Activated naive CD8-positive, alpha-beta T cell treated with anti-CD3 and anti-CD28 coated beads, Interleukin-2, amount 50 U/mL, for 24 hours (primary cell): ENCODE results near the gene EXOC1L.
A peak's percentile ranks its signal among the peaks of the same experiment; 100 is the strongest.

Experiments used
- ATAC-seq: fragments of 150-1000 bp; cut with Tn5 transposase; one replicate; pipeline ENCODE4 v1.10.0; 2021
- DNase-seq: peaks from one replicate; pipeline ENCODE4 v3.0.0; 2021
- H3K27ac Mint-ChIP-seq: one replicate; pipeline ENCODE4 v1.8.0; 2021; ENCODE audit warnings: mild to moderate bottlenecking, mixed read lengths
- H3K27me3 Mint-ChIP-seq: one replicate; pipeline ENCODE4 v1.8.0; 2021; ENCODE audit warnings: mixed read lengths
- H3K36me3 Mint-ChIP-seq: one replicate; pipeline ENCODE4 v1.8.0; 2021; ENCODE audit warnings: low read depth, mixed read lengths
- H3K4me1 Mint-ChIP-seq: one replicate; pipeline ENCODE4 v1.8.0; 2021; ENCODE audit warnings: mixed read lengths
- H3K4me3 Mint-ChIP-seq: one replicate; pipeline ENCODE4 v1.8.0; 2021; ENCODE audit warnings: mild to moderate bottlenecking, moderate library complexity, mixed read lengths
- H3K9me3 Mint-ChIP-seq: one replicate; pipeline ENCODE4 v1.8.0; 2021; ENCODE audit warnings: mixed read lengths

EXOC1L gene, protein sequence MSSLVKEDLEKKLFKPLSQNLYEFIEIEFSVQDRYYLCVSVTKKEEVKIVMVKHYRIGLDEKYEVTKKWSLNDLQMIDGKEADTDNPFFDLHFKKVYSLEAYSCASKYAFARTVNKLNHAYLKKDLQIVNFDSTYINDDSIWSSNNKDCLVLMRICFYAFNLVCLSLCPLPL

DNA sequence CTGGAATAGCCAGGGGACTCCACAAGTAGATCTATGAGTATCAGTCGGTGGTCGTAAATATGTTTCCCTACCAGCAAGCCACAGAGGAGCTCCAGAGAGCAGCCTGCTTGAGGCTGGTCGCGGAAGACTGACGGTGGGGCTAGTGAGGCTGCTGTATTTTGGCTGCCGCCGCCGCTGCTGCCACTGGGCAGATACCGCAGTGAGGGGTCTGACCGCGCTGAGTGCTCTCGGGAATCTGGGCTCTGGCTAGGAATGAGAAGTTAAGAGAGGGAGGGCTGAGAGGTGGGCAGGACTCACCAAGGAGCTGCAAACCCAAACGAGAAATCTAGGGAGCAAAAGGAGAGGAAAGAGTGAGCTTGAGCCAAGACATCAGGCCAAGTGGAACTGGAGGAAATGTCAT, at the start of gene EXOC1L:
TSS of gene EXOC1L (plus strand) at position 157 of the 400 bp plus-strand sequence. CDS start at position 394, 237 bp downstream.
- ATAC-seq (no peak), DNase-seq (peak; percentile 4)
- Mint-ChIP-seq H3K27ac (no peak within 1 kb of the TSS), H3K4me1 (peaks cover 5% of the 10 kb centered on the region), H3K36me3 (no peaks in the 10 kb centered on the region), H3K9me3 (no peaks in the 10 kb centered on the region), H3K4me3 (peak within 1 kb of the TSS; percentile 15), H3K27me3 (peaks cover 20% of the 10 kb centered on the region)

DNA sequence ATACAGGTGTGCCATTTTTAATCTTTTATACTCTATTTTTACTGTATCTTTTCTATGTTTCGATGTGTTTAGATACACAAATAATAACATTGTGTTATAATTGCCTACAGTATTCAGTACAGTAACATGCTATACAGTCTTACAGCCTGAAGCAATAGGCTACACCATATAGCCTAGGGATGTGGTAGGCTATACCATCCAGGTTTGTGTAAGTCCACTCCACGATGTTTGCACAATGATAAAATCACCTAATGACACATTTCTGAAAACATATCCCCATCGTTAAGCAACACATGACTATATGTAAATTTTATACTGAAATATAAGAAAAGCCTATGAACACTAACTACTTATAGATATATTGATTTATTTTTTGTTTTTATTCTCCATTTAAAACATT, 48.9 kb upstream of the EXOC1L start:
- Mint-ChIP-seq H3K4me3 (no peak overlapping the region), H3K36me3 (no peaks in the 10 kb centered on the region), H3K4me1 (no peaks in the 10 kb centered on the region), H3K27me3 (peaks cover 12% of the 10 kb centered on the region), H3K27ac (no peak overlapping the region), H3K9me3 (no peaks in the 10 kb centered on the region)
- no peak for DNase-seq
- no peak for ATAC-seq

DNA sequence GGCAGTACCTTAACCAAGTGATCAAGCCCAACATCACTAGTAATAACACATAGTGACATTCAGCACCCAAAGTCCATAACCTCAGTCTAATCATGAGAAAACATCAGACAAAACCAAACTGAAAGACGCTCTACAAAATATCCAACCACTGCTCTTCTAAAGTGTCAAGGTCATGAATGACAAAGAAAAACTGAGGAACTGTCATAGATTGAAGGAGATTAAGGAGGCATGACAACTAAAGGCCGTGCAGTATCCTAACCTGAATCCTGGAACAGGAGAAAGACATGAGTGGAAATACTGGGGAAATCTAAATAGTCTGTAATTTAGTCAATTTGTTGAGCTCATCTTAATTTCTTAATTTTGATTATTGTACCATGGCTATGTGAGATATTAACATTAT, 38.2 kb upstream of the EXOC1L start:
- H3K36me3 Mint-ChIP-seq, result no peaks in the 10 kb centered on the region
- H3K9me3 Mint-ChIP-seq, result peaks cover 7% of the 10 kb centered on the region
- DNase-seq (no peak), ATAC-seq (no peak)
- H3K4me1 Mint-ChIP-seq, result no peaks in the 10 kb centered on the region
- H3K4me3 Mint-ChIP-seq, result no peak overlapping the region
- H3K27ac Mint-ChIP-seq, result no peak overlapping the region
- peaks cover 2% of the 10 kb centered on the region for H3K27me3 Mint-ChIP-seq

DNA sequence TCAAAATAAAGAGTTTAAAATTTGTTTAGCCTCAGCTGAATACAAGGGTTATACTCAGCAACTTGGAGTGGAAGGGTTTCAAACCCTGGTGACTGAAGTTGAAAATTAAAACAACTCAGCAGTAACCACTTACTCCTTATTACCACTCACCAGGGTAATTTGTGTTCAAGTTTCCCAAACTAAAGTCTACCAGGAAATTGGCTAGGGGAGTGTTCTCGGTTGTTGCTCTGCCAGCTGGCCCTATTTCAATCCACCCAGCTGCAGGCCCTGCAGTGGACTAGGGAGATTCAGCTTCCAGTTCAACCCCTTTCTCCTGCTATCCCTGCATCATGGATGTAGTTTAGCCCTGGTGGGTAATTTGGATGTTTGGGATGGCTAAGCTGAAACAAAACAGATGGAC, 37.8 kb upstream of the EXOC1L start:
- Mint-ChIP-seq H3K27me3 (no peaks in the 10 kb centered on the region), H3K4me1 (no peaks in the 10 kb centered on the region), H3K4me3 (no peak overlapping the region), H3K9me3 (peaks cover 4% of the 10 kb centered on the region), H3K27ac (no peak overlapping the region), H3K36me3 (no peaks in the 10 kb centered on the region)
- DNase-seq (no peak), ATAC-seq (no peak)

DNA sequence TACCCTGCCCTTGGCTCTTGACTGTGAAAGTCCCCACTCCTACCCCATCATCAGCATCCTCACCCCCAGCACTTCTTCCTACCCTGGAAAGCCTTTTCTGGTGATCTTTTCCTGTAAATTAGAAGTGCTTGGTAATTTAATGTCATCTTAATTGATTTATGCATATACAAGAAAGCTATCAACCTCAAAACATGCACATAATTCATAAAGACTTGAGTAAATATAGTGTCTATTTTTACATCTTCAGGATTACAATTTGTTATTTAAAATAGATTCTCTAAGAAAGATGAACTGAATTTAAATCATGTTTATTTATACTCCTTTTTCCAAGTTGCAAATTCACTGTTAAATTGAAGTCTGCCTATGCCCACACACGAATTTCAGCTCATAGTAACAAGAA, 36.0 kb upstream of the EXOC1L start:
- no peak for ATAC-seq
- Mint-ChIP-seq H3K27ac (no peak overlapping the region), H3K4me1 (no peaks in the 10 kb centered on the region), H3K36me3 (no peaks in the 10 kb centered on the region), H3K4me3 (no peak overlapping the region), H3K9me3 (no peaks in the 10 kb centered on the region), H3K27me3 (no peaks in the 10 kb centered on the region)
- DNase-seq, result no peak

DNA sequence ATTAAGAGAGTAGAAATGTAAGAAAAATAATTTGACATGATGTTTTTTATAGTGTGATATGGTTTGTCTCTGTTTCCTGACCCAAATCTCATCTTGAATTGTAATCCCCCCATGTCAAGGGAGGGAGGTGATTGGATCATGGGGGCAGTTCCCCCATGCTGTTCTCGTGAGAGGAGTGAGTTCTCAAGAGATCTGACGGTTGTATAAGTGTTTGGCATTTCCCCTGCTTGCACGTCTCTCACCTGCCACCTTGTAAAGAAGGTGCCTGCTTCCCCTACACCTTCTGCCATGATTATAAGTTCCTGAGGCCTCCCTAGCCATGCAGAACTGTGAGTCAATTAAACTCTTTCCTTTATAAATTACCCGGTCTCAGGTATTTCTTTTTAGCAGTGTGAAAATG, 34.8 kb upstream of the EXOC1L start:
- ATAC-seq (no peak), DNase-seq (no peak)
- Mint-ChIP-seq H3K4me1 (no peaks in the 10 kb centered on the region), H3K27me3 (peaks cover 1% of the 10 kb centered on the region), H3K9me3 (no peaks in the 10 kb centered on the region), H3K4me3 (no peak overlapping the region), H3K27ac (no peak overlapping the region), H3K36me3 (no peaks in the 10 kb centered on the region)

DNA sequence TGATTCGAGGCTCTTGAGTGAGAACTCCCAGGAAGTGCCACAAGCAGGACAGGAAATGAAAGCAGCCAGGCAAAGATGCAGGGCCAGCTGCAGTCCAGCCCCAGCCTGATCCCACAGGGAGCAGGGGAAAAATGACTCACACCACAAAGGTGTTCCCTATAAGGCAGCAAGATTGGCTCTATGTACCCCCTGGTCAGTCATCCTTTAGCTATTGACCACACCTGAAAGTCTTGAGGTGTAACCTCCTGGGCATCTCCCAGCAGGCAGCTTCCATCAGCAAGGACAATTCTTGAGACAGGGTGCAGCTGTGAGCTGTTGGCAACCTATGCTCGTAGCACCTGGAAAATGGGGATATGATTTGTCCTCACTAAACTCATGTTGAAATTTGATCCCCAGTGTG, 27.9 kb upstream of the EXOC1L start:
- no peaks in the 10 kb centered on the region for H3K4me1 Mint-ChIP-seq
- no peaks in the 10 kb centered on the region for H3K36me3 Mint-ChIP-seq
- ATAC-seq (no peak), DNase-seq (no peak)
- H3K4me3 Mint-ChIP-seq, result no peak overlapping the region
- peaks cover 33% of the 10 kb centered on the region for H3K27me3 Mint-ChIP-seq
- no peaks in the 10 kb centered on the region for H3K9me3 Mint-ChIP-seq
- H3K27ac Mint-ChIP-seq, result no peak overlapping the region

DNA sequence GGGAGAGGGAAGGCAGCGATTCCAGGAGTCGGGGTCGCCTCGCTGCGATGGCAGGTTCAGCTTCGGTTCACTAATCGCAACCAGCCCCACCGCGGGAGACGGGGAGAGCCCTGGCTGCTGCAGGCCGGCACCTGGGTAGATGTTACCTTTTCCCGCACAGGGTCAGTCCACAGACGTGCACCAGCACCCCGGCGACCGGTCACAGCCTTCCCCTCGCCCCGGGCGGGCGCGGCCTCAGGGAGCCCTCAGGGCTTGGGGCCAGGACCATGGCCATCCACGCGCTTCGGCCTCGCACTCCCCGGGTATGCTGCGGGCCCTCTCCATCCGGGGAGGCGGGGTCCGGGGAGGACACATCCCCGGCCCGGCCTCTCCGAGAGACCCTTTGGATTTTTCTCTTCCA, 26.1 kb upstream of the EXOC1L start:
- ATAC-seq (no peak), DNase-seq (no peak)
- Mint-ChIP-seq H3K9me3 (no peaks in the 10 kb centered on the region), H3K36me3 (no peaks in the 10 kb centered on the region), H3K4me3 (no peak overlapping the region), H3K27ac (no peak overlapping the region), H3K27me3 (peaks cover 34% of the 10 kb centered on the region), H3K4me1 (no peaks in the 10 kb centered on the region)

DNA sequence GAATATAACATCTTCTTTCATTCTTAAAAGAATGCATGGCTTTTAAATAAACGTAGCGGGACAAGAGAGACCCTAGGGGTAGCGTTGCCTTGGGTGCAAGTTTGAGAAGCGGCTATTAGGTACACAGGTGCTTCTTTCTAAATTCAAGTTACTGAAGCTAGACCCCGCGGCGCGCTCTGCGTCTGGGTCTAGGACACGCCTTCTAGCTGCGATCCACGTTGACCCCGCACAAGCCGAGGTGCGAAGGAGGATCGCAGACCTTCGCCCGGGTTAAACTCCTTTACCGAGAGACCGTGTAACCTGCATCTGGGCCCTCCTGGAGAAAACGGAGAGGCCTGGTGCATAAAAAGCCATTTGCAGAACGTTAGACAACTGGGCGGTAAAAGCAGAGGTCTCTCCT, 25.5 kb upstream of the EXOC1L start:
- Mint-ChIP-seq H3K27ac (no peak overlapping the region), H3K9me3 (no peaks in the 10 kb centered on the region), H3K4me1 (no peaks in the 10 kb centered on the region), H3K4me3 (no peak overlapping the region), H3K36me3 (no peaks in the 10 kb centered on the region), H3K27me3 (peaks cover 34% of the 10 kb centered on the region)
- DNase-seq (no peak), ATAC-seq (no peak)

DNA sequence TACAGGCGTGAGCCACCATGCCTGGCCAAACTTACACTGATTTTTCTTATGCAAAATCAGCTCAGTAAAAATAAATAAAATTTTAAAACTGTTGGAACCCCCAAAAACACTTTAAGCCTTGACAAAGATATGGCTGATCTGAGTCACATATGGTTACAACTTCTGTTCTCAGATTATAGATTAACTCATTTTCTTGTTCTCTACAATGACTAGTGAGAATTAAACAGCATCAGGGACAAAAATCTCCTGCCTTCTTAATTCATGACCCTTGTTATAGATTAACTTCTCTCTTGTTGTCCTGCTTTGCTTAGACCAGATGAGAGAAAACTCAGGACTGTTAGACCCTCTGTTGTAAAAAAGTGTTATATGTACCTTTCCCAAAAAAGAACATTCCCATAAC, 24.2 kb upstream of the EXOC1L start:
- H3K27me3 Mint-ChIP-seq, result peaks cover 31% of the 10 kb centered on the region
- no peaks in the 10 kb centered on the region for H3K4me1 Mint-ChIP-seq
- no peak overlapping the region for H3K27ac Mint-ChIP-seq
- no peaks in the 10 kb centered on the region for H3K36me3 Mint-ChIP-seq
- DNase-seq (no peak), ATAC-seq (no peak)
- H3K4me3 Mint-ChIP-seq, result no peak overlapping the region
- no peaks in the 10 kb centered on the region for H3K9me3 Mint-ChIP-seq

DNA sequence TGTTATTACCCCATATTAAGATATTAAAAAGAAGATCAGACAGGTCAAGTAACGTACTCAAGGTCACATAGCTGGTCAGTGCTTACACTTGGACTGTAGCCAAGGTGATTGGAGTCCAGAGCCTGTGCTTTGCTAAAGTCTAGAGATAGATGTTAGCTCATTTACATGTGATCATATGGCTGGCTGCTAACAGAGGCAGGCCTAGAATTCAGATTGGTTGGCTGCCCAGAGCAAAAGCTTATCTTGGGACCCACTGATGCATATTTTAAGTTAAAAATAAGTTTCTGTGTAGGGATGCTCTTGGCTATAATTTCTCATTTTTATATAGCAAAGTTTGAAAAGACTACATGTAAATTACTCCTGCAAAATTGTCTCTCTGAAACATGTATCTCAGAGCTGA, 18.1 kb upstream of the EXOC1L start:
- Mint-ChIP-seq H3K4me3 (no peak overlapping the region), H3K36me3 (no peaks in the 10 kb centered on the region), H3K9me3 (no peaks in the 10 kb centered on the region), H3K4me1 (no peaks in the 10 kb centered on the region), H3K27ac (no peak overlapping the region), H3K27me3 (peaks cover 2% of the 10 kb centered on the region)
- ATAC-seq (no peak), DNase-seq (no peak)

DNA sequence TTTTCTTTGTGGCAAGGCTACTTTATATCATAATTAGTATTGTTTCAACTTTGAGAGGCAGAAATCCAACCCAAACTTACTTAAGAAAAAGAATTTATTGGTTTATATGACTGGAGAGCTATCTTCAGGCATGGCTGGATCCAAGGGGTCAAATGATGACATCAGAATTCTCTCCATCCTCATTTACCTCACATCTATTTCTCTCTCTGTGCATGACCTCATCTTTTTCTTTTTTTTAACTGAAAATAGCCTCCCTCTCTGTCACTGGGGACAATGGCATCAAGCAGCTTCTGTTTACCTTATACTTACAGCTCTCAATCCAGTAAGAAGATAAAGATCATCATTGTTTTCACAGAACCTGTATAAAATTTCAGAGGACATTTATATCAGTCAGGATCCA, 12.0 kb upstream of the EXOC1L start:
- DNase-seq (no peak), ATAC-seq (no peak)
- Mint-ChIP-seq H3K9me3 (no peaks in the 10 kb centered on the region), H3K27me3 (no peaks in the 10 kb centered on the region), H3K4me3 (no peak overlapping the region), H3K4me1 (no peaks in the 10 kb centered on the region), H3K27ac (no peak overlapping the region), H3K36me3 (no peaks in the 10 kb centered on the region)

DNA sequence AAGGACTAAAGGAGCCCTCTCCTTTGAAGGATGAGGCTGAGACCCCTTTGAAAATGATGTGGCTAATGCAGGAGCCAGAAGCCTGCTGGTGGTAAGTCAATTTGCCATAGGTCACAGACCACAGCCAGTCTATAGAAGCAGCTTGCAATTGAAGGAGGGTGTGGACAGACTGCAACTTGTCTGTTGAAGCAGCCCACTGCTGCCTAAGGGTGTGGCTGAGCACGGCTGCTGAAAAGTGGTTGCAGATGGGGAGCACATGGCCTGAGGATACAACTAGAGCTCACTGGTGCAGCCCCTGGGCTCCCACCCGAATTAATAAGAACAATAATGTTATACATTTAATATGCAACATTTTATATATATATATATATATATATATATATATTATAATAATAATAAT, 11.4 kb upstream of the EXOC1L start:
- no peak overlapping the region for H3K4me3 Mint-ChIP-seq
- ATAC-seq (no peak), DNase-seq (no peak)
- no peaks in the 10 kb centered on the region for H3K27me3 Mint-ChIP-seq
- H3K4me1 Mint-ChIP-seq, result no peaks in the 10 kb centered on the region
- no peaks in the 10 kb centered on the region for H3K9me3 Mint-ChIP-seq
- H3K27ac Mint-ChIP-seq, result no peak overlapping the region
- H3K36me3 Mint-ChIP-seq, result no peaks in the 10 kb centered on the region

DNA sequence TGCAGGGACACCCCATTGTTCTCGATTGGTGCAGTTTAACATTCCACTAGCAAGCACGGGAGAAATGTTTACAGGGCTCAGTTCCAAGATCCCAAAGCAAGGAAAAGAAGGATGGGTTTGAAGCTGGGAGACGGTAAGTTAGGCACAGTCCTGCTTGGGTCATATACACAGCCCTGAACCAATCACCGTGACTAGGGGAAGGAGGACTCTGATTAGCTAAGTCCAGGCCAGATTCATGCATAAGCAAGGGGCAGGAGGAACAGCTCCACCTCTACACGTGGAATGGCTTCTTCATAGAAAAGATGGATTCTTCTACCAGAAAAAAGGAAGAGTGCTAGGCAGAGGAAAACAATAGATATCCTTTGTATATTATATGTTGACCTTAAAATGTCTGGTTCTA, 11.0 kb upstream of the EXOC1L start:
- Mint-ChIP-seq H3K36me3 (no peaks in the 10 kb centered on the region), H3K4me3 (no peak overlapping the region), H3K4me1 (no peaks in the 10 kb centered on the region), H3K27me3 (no peaks in the 10 kb centered on the region), H3K9me3 (no peaks in the 10 kb centered on the region), H3K27ac (no peak overlapping the region)
- no peak for ATAC-seq
- DNase-seq, result no peak

DNA sequence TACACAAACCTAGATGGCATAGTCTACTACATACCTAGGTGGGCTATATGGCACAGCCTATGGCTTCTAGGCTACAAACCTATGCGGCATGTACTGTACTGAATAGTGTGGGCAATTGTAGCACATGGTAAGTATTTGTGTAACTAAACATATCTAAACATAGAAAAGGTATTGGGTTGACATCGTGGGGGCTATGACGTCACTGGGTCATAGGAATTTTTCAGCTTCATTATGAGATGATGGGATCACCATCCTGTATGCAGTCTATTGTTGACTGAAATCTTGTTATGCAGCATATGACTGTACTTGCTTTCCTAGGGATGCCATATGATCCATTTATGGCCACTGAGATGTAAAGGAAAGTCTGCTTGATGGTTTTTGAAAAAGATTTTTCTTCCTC, 1.9 kb upstream of the EXOC1L start:
- H3K4me3 Mint-ChIP-seq, result no peak overlapping the region
- DNase-seq (no peak), ATAC-seq (no peak)
- no peaks in the 10 kb centered on the region for H3K9me3 Mint-ChIP-seq
- H3K27me3 Mint-ChIP-seq, result peaks cover 20% of the 10 kb centered on the region
- peaks cover 5% of the 10 kb centered on the region for H3K4me1 Mint-ChIP-seq
- H3K36me3 Mint-ChIP-seq, result no peaks in the 10 kb centered on the region
- no peak overlapping the region for H3K27ac Mint-ChIP-seq

DNA sequence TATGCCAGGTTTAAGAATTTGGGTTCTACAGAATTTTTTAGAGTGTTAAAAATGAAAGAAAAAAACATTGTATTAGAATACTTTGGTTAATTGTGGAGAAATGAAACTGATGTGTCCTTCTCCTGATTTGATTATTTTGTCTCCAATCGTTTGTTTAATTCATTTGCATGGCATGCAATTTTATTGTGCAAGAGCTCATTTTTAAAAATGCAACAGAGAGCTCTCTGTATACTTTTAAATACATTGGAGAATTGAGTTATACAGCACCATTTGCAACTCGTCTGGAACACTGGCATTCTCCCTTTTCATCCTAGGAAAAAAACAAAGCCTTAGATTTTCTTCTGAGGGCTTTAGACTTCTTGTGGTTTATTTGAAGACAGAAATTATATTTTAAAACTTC, 689 bp downstream of the EXOC1L start:
- DNase-seq, result no peak
- H3K4me1 Mint-ChIP-seq, result peaks cover 5% of the 10 kb centered on the region
- no peaks in the 10 kb centered on the region for H3K9me3 Mint-ChIP-seq
- no peak for ATAC-seq
- H3K27ac Mint-ChIP-seq, result no peak overlapping the region
- H3K36me3 Mint-ChIP-seq, result no peaks in the 10 kb centered on the region
- peaks cover 21% of the 10 kb centered on the region for H3K27me3 Mint-ChIP-seq
- H3K4me3 Mint-ChIP-seq, result no peak overlapping the region
